ENCODE data around the gene GUCA2A. TPM values are rescaled to one million over a fixed set of nuclear protein-coding genes. Genes with fewer than 3 reads are reported as not detected.

Gene GUCA2A
- total and polyA plus RNA-seq, 9 of the 15 experiments (the other 6 are each of a cell fraction or from before 2014, with no cell fraction given): not detected

DNA sequence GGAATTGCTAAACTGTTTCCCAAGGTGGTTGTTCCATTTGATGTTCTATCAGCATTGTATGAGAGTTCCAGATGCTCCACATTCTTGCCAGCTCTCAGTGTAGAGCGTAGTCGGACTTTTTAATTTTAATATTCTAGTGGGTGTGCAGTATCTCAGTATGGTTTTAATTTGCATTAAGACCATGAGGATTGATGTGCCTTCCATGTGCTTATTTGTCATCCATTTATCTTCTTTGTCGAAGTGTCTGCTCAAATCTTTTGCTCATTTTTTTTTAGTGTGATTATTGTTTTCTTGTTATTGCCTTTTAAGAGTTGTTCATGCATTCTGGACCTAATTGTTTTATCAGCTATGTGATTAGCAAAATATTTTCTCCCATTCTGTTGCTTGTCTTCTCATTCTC is 25.1 kb downstream of the GUCA2A start (continued):
- no peak for TF ChIP-seq MAFG (tag; conservative IDR thresholded peaks at IDR 0.05)
- TF ChIP-seq SLC30A9 (CRISPR knock-in tag; IDR thresholded peaks at IDR 0.05): no peak
- TF ChIP-seq MTA1 (IDR thresholded peaks at IDR 0.05; ENCODE audit: borderline replicate concordance): no peak
- no peak for TF ChIP-seq ZC3H11A (IDR thresholded peaks at IDR 0.05; ENCODE audit: low read depth, low read length)
- no peak for TF ChIP-seq PCBP1 (IDR thresholded peaks at IDR 0.05; ENCODE audit: low read depth, low read length, poor library complexity, severe bottlenecking)
- no peak for TF ChIP-seq HSF4 (CRISPR knock-in tag; IDR thresholded peaks at IDR 0.05; ENCODE audit: borderline replicate concordance)
- no peak for TF ChIP-seq PHB (CRISPR knock-in tag; IDR thresholded peaks at IDR 0.05)
- TF ChIP-seq USF2 (CRISPR knock-in tag; IDR thresholded peaks at IDR 0.05): no peak
- no peak for TF ChIP-seq KDM4B (IDR thresholded peaks at IDR 0.05; ENCODE audit: borderline replicate concordance in 2 of 2, low read depth in 1 of 2)
- TF ChIP-seq ZNF778 (CRISPR knock-in tag; IDR thresholded peaks at IDR 0.05): no peak
- no peak for TF ChIP-seq SREBF2 (CRISPR knock-in tag; IDR thresholded peaks at IDR 0.05)
- no peak for TF ChIP-seq CREB3 (tag; conservative IDR thresholded peaks at IDR 0.05; ENCODE audit: low read depth)
- no peak for TF ChIP-seq SUPT5H (IDR thresholded peaks at IDR 0.05)
- TF ChIP-seq CHAMP1 (IDR thresholded peaks at IDR 0.05): no peak
- no peak for TF ChIP-seq FUS (optimal IDR thresholded peaks at IDR 0.05; ENCODE audit: low read depth, low read length)

Measured in K562 (cell line).